ENCODE measurements around the gene PDIK1L.

DNA sequence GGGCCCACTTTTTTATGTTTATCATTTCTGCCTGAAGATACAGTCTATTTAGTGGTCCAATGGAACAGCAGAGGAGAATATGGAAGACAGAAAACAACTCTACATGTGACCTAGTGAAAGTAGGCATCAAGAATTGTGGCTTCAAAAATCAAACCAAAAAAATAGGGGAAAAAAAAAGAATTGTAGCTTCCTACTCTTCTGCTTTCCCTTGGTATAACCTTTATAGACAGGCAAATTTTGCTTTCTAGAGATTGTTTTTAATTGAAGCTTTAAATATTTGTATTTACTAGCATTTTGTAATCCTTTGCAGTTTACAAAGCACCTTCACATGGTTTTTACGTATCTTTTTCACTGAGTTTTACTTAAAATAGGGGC is 14.3 kb downstream of the PDIK1L start:
- TF ChIP-seq, protein P1, sequence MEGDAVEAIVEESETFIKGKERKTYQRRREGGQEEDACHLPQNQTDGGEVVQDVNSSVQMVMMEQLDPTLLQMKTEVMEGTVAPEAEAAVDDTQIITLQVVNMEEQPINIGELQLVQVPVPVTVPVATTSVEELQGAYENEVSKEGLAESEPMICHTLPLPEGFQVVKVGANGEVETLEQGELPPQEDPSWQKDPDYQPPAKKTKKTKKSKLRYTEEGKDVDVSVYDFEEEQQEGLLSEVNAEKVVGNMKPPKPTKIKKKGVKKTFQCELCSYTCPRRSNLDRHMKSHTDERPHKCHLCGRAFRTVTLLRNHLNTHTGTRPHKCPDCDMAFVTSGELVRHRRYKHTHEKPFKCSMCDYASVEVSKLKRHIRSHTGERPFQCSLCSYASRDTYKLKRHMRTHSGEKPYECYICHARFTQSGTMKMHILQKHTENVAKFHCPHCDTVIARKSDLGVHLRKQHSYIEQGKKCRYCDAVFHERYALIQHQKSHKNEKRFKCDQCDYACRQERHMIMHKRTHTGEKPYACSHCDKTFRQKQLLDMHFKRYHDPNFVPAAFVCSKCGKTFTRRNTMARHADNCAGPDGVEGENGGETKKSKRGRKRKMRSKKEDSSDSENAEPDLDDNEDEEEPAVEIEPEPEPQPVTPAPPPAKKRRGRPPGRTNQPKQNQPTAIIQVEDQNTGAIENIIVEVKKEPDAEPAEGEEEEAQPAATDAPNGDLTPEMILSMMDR (IDR thresholded peaks at IDR 0.05): no peak
- no peak for TF ChIP-seq EZH2phosphoT487 (IDR thresholded peaks at IDR 0.05)
